Measurements from ENCODE around the gene NECTIN4. TPM values are rescaled to one million over a fixed set of nuclear protein-coding genes. Genes with fewer than 3 reads are reported as not detected.

The NECTIN4 gene
- total and polyA plus RNA-seq, 2 of the 13 experiments (the other 11 are each of a cell fraction or from before 2014, with no cell fraction given) = 5.9 to 12.4 TPM

GRCh38 chr1:161045736-161046604, 43.4 kb downstream of the NECTIN4 start, which contains the start of gene USF1 (continued):
- no peak for TF ChIP-seq ZNF607 (CRISPR knock-in tag; IDR thresholded peaks at IDR 0.05; ENCODE audit: borderline replicate concordance)
- 0 out of 2 replicates have a peak, but pooled peaks have one; percentile 18 for TF ChIP-seq IKZF5 (CRISPR knock-in tag; IDR thresholded peaks at IDR 0.05)
- no peak for TF ChIP-seq PHF5A (CRISPR knock-in tag; IDR thresholded peaks at IDR 0.05; ENCODE audit: low read depth, unreplicated experiment)
- TF ChIP-seq SP1 (IDR thresholded peaks at IDR 0.05) = no peak
- peak; percentile 90 for TF ChIP-seq SP1 (CRISPR knock-in tag; IDR thresholded peaks at IDR 0.05)
- TF ChIP-seq FLYWCH1 (CRISPR knock-in tag; IDR thresholded peaks at IDR 0.05) = no peak
- TF ChIP-seq BRD4 (CRISPR knock-in tag; IDR thresholded peaks at IDR 0.05) = peak; percentile 67; the same call in 1 of the 2 replicates
- TF ChIP-seq FOXO1 (CRISPR knock-in tag; IDR thresholded peaks at IDR 0.05) = no peak; the same call in 1 of the 2 replicates
- no peak for TF ChIP-seq ISX (CRISPR knock-in tag; conservative IDR thresholded peaks at IDR 0.05)
- no peak for TF ChIP-seq ZFAT (CRISPR knock-in tag; conservative IDR thresholded peaks at IDR 0.05)
- TF ChIP-seq, protein P1, sequence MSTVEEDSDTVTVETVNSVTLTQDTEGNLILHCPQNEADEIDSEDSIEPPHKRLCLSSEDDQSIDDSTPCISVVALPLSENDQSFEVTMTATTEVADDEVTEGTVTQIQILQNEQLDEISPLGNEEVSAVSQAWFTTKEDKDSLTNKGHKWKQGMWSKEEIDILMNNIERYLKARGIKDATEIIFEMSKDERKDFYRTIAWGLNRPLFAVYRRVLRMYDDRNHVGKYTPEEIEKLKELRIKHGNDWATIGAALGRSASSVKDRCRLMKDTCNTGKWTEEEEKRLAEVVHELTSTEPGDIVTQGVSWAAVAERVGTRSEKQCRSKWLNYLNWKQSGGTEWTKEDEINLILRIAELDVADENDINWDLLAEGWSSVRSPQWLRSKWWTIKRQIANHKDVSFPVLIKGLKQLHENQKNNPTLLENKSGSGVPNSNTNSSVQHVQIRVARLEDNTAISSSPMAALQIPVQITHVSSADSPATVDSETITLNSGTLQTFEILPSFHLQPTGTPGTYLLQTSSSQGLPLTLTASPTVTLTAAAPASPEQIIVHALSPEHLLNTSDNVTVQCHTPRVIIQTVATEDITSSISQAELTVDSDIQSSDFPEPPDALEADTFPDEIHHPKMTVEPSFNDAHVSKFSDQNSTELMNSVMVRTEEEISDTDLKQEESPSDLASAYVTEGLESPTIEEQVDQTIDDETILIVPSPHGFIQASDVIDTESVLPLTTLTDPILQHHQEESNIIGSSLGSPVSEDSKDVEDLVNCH (CRISPR knock-in tag; IDR thresholded peaks at IDR 0.05) = 0 out of 2 replicates have a peak, but pooled peaks have one; percentile 34
- peak; percentile 55 to 58; a peak in 3 of 4 replicates for TF ChIP-seq HMGXB4 (CRISPR knock-in tag; IDR thresholded peaks at IDR 0.05; ENCODE audit: borderline replicate concordance in 1 of 2, low read depth in 1 of 2)
- 0 out of 2 replicates have a peak, but pooled peaks have one; percentile 41 for TF ChIP-seq ZNF713 (CRISPR knock-in tag; IDR thresholded peaks at IDR 0.05)
- TF ChIP-seq, protein P2, sequence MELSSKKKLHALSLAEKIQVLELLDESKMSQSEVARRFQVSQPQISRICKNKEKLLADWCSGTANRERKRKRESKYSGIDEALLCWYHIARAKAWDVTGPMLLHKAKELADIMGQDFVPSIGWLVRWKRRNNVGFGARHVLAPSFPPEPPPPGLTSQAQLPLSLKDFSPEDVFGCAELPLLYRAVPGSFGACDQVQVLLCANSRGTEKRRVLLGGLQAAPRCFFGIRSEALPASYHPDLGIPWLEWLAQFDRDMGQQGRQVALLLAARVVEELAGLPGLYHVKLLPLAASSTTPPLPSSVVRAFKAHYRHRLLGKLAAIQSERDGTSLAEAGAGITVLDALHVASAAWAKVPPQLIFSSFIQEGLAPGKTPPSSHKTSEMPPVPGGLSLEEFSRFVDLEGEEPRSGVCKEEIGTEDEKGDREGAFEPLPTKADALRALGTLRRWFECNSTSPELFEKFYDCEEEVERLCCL (CRISPR knock-in tag; IDR thresholded peaks at IDR 0.05; ENCODE audit: borderline replicate concordance) = no peak
- no peak for TF ChIP-seq GMEB2 (CRISPR knock-in tag; IDR thresholded peaks at IDR 0.05; ENCODE audit: low read depth)
- no peak for TF ChIP-seq ZNF598 (CRISPR knock-in tag; IDR thresholded peaks at IDR 0.05; ENCODE audit: borderline replicate concordance)
- TF ChIP-seq ZNF605 (CRISPR knock-in tag; IDR thresholded peaks at IDR 0.05) = peak; percentile 79

All from HepG2 (cell line).